Right hindlimb (tissue), 1 donor: ENCODE results near the gene ATAD3A.
A peak's percentile ranks its signal among the peaks of the same experiment; 100 is the strongest.
"Not testable (repeated sequence)": the region's sequence is repeated elsewhere in the genome, so short reads cannot be mapped to it uniquely, and the experiment has no call there.

Source experiments
- DNase-seq: peaks from one replicate; pipeline ENCODE4 v3.0.0-alpha.2; 2018

ATAD3A gene

DNA sequence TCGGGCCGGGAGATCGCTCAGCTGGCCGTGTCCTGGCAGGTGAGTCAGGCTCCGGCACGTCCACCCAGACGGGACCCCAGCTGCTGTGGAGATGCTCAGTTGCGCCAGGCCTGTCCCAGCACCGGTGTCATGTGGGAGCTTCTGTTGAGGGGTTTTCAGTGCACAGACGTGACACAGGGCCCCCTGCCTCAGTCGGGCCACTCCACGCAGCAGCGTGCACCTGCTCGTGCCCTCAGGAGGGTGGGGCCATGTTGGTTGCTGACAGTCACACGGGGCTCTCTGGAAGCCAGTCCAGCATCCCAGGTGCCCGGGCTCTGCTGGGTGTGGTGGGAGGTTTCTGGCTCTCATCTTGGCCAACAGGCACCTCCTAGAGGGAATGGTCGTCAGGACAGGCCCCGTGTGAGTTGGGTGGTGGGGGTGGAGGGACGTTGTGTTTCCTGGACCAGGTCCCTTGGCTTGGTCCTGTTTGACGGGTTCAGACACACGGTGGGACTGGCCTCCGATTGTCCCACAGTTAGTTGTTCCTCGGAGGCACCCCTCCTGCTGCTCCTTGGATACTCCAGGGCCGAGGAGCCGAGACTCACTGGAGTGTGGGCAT, 21.2 kb upstream of the ATAD3A start:
- DNase-seq = no peak

DNA sequence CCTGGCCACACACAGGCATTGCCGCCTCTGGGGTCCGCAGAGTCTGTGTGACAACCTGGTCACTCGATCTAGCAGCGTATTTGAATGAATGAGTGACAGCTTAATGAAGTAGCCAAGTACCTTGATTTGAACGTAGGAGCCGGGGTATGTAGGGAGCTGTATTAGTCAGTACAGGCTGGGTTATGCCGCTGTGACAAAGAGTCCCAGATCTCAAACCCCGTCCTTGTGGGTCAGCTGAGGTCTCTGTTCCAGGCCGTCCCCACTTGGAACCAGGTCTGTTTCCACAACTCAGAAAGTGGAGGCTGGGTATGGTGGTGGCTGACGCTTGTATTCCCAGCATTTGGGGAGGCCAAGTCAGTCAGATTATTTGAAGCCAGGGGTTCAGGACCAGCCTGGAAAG, 20.4 kb upstream of the ATAD3A start:
- DNase-seq = no peak

DNA sequence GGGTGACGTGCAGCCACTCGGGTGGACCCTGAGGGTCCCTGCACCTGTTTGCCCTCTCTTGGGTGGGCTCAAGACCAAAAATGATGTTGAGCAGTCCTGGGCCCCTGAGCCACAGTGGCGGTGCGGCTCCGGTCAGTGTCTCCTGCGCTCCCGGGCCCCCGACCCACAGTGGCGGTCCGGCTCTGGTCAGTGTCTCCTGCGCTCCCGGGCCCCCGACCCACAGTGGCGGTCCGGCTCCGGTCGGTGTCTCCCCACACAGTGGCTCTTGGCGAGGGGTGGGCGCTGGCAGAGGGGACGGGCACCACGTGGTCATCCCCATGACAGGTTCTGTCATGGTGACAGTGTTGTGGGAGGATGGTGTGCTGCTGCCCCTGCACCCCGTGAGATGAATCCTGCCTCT, 17.7 kb upstream of the ATAD3A start:
- not testable (repeated sequence) for DNase-seq

DNA sequence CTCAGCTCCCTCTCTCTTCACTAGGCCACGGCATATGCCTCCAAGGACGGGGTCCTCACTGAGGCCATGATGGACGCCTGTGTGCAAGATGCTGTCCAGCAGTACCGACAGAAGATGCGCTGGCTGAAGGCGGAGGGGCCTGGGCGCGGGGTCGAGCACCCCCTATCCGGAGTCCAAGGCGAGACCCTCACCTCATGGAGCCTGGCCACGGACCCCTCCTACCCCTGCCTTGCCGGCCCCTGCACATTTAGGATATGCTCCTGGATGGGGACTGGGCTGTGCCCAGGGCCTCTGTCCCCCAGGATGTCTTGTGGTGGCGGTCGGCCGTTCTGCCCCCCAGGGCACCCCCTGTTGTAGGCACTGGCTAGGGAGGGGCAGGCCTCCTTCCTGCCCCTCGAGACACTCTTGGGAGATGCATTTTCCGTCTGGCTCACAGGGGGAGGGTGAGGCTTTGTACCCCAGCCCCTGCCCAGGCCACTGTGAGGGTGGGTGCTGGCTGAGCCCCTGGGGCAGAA, 16.4 kb upstream of the ATAD3A start:
- DNase-seq = not testable (repeated sequence)

DNA sequence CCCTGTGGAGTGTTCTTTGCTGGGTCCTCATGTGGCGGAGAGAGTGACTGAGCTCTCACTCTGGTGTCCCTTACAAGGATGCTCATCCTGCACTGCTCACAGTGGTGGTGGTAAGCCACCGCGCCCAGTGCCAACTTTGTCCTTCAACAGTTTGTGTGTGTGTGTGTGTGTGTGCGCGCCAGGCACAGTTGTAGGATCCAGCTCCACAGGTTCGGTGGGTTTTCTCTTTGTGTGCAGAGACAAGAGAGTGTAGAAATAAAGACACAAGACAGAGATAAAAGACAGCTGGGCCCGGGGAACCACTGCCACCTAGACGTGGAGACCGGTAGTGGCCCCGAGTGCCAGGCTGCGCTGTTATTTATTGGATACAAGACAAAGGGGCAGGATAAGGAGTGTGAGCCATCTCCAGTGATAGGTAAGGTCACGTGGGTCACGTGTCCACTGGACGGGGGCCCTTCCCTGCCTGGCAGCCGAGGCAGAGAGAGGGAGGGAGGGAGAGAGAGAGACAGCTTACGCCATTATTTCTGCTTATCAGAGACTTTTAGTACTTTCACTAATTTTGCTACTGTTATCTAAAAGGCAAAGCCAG, 7.1 kb upstream of the ATAD3A start:
- DNase-seq = peak; percentile 60

DNA sequence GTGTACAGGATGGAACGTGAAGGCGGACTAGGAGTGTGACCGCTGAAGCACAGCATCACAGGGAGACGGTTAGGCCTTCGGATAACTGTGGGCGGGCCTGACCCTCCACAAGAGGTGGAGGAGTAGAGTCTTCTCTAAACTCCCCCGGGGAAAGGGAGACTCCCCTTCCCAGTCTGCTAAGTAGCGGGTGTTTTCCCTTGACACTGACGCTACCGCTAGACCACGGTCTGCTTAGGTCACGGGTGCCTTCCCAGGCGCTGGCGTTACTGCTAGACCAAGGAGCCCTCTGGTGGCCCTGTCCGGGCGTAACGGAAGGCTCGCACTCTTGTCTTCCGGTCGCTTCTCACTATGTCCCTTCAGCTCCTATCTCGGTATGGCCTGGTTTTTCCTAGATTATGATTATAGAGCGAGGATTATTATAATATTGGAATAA, 6.6 kb upstream of the ATAD3A start:
- not testable (repeated sequence) for DNase-seq

DNA sequence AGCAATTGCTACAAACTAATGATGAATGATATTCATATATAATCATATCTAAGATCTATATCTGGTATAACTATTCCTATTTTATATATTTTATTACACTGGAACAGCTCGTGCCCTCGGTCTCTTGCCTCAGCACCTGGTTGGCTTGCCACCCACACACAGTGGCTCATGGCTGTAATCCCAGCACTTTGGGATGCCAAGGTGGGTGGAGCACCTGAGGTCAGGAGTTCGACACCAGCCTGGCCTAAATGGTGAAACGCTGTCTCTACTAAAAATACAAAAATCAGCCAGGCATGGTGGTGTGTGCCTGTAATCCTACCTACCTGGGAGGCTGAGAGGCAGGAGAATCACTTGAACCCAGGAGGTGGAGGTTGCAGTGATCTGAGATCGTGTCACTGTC, 6.2 kb upstream of the ATAD3A start:
- DNase-seq = not testable (repeated sequence)

DNA sequence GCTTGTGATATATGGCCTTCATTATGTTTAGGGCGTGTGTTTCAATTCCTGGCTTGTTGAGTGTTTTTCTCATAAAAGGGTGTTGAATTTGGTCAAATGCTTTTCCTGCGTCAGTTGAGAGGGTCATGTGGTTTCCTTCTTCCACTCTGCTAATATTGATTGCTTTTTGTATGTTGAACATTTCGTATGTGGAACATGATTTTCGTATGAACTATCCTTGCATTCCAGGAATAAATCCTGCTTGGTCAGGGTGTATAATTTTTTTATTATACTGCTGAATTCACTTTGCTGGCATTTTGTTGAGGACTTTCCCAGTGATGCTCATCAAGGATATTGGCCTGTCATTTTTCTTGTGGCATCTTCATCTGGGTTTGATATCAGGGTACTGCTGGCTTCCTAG, 4.7 kb upstream of the ATAD3A start:
- DNase-seq = no peak

DNA sequence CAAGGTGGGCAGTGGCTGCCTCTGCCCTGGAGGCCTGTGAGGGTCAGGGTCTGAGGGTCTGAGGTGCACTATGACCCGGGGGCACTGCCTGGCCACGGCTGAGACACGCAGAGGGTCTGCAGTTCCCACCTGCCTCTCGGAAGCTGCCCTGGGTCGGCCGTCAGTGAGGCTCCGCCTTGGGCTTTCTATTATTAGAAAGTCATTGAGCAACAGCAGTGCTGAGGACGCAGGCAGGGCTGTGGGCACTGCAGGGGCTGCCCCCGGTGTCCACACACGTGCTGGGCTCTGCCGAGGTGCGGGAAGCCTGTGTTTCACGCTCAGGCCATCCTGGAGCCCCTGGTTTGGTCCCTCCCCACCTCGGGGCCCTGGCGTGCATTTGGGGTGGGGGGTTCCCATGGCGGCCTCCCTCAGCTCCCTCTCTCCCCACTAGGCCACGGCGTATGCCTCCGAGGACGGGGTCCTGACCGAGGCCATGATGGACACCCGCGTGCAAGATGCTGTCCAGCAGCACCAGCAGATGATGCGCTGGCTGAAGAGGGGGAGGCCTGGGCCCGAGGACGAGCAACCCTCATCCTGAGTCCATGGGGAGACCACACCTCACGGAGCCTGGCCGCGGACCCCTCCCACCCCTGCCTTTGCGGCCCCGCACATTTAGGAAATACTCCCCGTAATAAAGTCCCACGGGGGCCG, 3.0 kb upstream of the ATAD3A start:
- DNase-seq = not testable (repeated sequence)

DNA sequence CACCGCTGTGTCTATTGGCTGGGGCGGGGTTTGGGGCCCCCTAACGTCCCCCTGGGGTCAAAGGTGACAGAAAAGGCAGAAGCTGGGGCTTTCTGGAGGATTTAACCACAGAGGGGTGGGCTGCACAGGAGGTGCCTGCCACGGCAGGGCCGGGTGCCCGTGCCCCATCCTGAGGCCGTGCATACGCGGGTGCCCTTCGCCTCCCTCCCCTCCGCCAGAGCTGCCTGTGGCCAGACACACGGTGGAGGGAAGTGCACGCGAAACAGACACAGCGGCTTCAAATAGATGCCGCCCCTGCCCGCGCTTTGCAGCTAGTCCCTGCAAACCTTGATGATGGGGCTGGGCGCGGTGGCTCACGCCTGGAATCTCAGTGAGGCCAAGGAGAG, 2.5 kb upstream of the ATAD3A start:
- not testable (repeated sequence) for DNase-seq

DNA sequence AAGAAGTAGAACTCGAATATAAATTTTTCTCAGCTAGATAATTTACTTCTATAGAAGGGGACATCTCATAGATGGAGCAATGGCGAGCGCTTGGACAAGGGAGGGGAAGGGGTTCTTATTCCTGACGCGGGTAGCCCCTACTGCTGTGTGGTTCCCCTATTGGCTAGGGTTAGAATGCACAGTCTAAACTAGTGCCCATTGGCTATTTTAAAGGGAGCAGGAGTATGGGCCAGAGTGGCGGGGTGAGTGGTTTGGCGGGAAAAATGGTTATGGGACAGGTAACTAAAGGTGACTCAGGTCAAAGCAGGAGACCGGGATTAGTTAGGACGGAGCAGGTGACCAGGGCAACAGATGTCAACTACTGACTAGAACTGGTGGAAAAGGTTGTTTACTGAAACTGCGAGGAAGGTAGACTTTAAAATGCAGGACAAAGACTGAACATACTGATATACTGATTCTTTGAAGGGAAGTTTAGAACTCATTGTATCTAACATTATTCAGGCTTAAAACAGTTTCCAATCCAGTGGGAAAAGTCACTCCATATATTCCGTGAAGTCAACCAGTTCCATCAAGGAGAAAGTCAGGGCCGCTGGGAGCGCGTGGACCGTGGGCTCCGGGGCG, 940 bp upstream of the ATAD3A start:
- no peak for DNase-seq

DNA sequence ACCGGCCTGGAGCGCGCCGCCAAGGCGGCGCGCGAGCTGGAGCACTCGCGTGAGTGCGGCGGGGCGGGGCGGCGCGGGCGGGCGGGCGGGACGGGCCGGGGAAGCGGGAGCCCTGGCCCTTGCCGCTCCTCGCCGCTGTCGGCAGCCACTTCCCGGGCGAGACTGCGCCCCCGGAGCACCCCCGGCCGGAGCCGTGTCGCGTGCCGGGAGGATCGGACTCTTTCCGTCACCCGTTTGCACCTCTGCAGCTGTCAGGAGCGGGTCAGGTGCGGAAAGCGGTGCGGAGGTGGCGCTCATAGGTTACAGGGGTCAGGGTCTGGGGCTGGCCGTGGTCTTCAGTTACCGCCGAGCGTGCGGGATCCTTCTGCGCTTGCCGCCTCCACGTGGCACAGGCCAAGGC, 463 bp downstream of the ATAD3A start:
- DNase-seq = not testable (repeated sequence)

DNA sequence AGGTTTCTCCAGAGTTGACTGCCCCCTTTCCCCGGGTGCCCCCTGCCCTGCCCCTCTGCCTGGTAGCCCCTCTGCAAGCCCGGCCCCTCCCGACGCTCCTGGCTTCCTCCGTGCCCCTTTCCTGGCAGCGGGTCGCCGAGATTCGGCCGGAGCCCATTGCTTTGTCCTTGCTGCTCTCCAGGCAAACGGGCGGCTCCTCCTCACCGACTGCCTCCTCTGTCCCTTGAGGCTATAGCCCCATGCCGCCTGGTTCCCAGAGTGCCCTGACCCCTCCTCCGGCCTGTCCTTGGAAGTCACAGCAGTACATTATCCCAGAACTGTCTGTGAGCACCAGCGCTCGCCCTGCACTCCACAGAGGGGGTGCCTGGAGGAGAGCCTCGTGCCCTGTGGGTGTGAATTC, 1.7 kb downstream of the ATAD3A start:
- not testable (repeated sequence) for DNase-seq

DNA sequence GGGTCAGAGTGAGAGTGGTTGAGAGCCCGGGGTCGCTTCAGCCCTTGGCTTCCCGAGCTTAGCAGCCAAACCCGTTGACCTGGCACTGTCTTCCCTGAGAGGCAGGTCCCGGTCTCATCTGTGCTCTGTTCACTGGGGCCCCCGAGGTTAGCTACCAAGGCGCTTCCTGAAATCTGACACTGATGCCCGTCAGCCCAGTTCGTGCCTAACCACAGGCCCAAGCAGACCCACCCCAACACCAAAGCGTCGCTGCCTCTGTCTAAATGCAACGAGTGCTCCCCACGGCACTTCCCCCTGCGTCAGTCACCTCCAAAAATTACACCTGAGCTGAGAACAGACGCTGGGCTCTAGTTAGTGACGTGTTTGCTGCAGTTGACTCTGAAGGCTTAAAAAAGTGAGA, 2.4 kb downstream of the ATAD3A start:
- not testable (repeated sequence) for DNase-seq

DNA sequence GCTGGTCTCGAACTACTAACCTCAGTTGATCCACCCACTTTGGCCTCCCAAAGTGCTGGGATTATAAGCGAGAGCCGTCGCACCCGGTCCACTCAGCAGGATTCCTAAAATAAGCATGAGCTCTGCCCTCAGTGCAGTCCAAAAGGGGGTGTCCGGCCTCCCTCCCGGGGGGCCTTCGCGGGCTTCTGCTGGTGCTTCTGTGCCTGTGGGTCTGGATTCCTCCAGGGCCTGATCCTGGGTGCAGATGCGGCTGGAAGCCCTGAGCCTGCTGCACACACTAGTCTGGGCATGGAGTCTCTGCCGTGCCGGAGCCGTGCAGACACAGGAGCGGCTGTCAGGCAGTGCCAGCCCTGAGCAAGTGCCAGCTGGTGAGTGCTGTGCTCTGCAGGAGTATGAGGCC, 5.0 kb downstream of the ATAD3A start:
- not testable (repeated sequence) for DNase-seq

DNA sequence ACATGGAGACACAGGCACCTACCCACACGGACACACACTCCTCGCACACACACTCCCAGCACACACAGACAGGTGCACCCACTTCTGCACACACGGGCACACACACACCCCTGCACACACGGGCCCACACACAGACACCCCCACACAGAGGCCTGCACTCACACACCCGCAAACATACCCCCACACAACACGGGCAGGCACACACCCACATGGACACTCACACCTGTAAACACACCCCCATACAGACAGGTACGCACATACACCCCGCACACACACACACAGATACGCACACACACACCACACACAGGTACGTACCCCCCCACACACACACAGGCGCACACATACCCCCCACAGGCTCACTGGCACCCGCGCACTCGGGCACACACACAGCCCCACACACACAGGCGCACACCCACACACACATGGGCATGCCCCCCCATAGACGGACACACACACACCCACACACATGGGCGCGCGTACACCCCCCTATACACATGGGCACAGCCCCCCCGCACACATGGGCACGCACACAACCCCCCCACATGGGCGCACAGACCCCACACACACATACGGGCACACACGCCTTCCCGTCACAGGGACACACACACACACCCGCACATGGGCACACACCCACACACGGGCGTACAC, 6.1 kb downstream of the ATAD3A start:
- no peak for DNase-seq

DNA sequence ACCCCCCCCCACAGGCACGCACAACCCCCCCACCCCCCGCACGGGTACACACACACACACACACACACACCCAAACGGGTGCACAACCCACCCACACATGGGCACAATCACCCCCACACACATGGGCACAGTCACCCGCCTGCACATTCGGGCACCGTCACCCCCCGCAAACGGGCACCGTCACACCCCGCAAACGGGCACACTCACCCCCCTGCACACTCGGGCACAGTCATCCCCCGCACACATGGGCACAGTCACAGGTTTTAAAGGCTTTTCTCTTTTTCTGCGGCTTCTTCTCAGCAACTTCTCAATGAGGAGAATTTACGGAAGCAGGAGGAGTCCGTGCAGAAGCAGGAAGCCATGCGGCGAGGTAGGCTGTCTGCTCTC, 6.7 kb downstream of the ATAD3A start:
- not testable (repeated sequence) for DNase-seq

DNA sequence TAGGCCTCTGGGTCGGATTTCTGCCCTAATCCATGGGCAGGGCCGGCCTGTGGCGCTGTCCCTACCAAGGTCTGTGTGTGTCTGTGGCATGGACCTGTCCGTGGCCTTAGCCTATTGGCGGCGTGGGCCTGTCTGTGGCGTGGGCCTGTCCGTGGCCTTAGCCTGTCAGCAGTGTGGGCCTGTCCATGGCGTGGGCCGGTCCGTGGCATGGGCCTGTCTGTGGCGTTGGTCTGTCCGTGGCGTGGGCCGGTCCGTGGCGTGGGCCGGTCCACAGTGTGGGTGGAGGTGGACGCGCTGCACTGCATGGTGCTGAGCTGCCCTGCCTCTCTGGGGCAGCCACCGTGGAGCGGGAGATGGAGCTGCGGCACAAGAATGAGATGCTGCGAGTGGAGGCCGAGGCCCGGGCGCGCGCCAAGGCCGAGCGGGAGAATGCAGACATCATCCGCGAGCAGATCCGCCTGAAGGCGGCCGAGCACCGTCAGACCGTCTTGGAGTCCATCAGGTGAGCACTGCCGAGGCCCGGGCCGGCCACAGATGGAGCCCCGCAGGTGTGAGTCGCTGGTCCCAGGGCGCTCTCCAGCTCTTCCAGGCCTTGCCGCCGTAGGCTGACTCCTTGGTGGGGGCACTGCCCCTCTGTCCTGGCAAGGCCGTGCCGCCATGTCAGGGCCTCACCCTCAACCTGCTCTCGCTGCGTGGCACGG, 8.0 kb downstream of the ATAD3A start:
- not testable (repeated sequence) for DNase-seq

DNA sequence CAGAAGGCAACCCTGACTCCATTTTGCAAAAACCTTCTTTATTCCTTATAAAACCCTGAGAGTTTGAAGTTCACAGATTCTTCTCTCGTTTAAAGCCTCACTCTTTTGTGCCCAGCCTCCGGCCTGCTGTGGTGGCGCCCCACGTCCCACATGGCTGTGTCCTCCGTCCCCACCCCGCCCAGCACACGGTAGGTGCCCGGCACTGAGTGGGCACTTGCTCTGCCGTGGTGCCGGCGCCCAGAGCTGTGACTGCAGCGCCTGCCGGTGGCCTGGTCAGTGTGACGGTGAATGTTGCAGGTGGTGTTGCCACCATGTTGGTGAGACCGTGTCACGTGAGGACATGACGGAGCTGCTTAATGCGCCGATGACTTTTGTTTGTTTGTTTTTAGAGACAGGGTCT, 9.4 kb downstream of the ATAD3A start:
- DNase-seq = no peak

DNA sequence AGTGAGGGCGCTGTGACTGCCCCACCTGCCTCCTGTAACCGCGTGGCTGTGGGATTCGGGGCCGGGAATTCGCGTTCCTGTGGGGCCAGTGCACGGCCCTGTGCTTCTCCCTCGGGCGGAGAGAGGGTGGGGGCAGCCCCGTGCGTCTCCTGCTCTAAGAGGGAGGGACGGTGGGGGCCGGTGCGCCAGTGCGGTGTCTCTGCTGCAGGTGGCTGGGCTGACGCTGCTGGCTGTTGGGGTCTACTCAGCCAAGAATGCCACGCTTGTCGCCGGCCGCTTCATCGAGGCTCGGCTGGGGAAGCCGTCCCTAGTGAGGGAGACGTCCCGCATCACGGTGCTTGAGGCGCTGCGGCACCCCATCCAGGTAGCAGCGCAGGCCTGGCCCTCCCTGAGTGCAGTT, 10.6 kb downstream of the ATAD3A start:
- DNase-seq = not testable (repeated sequence)

DNA sequence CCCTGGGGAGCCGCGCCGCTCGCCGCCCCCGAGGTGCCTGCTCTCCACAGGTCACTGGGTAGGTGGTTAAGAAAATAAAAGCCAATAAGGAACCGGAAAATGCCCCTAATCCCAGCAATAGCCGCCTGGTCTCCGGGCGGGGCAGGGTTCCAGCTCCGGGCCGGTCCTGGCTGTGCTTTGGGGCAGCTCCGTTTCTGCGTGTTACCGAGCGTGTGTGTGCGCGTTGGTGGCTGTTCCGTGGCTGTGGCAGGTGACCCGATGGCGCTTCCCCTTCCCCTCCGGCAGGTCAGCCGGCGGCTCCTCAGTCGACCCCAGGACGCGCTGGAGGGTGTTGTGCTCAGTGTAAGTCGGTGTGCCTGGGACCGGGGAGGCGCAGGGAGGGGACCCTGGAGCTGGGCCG, 11.3 kb downstream of the ATAD3A start:
- DNase-seq = not testable (repeated sequence)

DNA sequence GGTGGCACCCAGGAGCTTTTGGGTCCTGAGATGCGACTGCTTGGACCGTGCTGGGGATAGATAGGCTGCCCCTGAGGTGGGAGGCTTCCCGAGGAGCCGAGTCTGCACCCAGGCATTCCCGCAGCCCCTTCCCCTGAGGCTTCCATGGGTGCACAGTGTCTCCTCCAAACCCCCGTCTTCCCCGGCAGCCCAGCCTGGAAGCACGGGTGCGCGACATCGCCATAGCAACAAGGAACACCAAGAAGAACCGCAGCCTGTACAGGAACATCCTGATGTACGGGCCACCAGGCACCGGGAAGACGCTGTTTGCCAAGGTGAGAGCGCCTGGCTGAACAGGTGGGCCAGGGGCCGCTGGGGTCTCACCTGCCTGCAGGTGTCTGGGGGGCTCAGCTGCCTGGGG, 11.7 kb downstream of the ATAD3A start:
- DNase-seq = not testable (repeated sequence)
